ENCODE data around the gene DLG2. TPM values are rescaled to one million over a fixed set of nuclear protein-coding genes. Genes with fewer than 3 reads are reported as not detected.

DLG2 gene
- total and polyA plus RNA-seq, 11 donors = 2.4 to 13.9 (median 7.1) TPM

DNA sequence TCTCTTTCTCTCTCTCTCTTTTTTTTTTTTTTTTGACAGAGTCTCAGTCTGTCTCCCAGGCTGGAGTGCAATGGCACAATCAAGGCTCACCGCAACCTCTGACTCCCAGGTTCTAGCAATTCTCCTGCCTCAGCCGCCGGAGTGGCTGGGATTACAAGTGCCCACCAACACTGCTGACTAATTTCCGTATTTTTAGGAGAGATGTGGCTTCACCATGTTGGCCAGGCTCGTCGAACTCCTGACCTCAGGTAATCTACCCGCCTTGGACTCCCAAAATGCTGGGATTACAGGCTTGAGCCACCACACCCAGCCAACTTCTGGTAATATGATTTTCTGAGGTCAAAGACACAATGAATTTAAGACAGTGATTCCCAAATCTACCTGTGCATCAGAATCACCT lies 1681.2 kb downstream of the DLG2 start:
- no peaks in the 10 kb centered on the region for H3K27me3 ChIP-seq
- H3K9me3 ChIP-seq = peaks cover 0 to 5% (median 0%) of the 10 kb centered on the region in 12 donors
- no peaks in the 10 kb centered on the region for H3K4me1 ChIP-seq
- ATAC-seq (no peak), DNase-seq (no peak)
- no peaks in the 10 kb centered on the region for H3K36me3 ChIP-seq
- H3K27ac ChIP-seq = no peak overlapping the region
- H3K4me3 ChIP-seq = no peak overlapping the region
- no peak for TF ChIP-seq POLR2A (IDR thresholded peaks at IDR 0.05)
- TF ChIP-seq, protein P1, sequence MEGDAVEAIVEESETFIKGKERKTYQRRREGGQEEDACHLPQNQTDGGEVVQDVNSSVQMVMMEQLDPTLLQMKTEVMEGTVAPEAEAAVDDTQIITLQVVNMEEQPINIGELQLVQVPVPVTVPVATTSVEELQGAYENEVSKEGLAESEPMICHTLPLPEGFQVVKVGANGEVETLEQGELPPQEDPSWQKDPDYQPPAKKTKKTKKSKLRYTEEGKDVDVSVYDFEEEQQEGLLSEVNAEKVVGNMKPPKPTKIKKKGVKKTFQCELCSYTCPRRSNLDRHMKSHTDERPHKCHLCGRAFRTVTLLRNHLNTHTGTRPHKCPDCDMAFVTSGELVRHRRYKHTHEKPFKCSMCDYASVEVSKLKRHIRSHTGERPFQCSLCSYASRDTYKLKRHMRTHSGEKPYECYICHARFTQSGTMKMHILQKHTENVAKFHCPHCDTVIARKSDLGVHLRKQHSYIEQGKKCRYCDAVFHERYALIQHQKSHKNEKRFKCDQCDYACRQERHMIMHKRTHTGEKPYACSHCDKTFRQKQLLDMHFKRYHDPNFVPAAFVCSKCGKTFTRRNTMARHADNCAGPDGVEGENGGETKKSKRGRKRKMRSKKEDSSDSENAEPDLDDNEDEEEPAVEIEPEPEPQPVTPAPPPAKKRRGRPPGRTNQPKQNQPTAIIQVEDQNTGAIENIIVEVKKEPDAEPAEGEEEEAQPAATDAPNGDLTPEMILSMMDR (IDR thresholded peaks at IDR 0.05) = no peak
- intact Hi-C loops (cut with DNase I) = no loop called here
- 89 to 96% (median 91%) methylated on average over 7 of the region's 7 CpGs for WGBS, 4 donors

- DNase-seq (no peak), ATAC-seq (no peak)
- no peak overlapping the region for H3K27ac ChIP-seq
- intact Hi-C loops (cut with DNase I) = no loop called here
- peaks cover 0 to 5% (median 0%) of the 10 kb centered on the region in 12 donors for H3K9me3 ChIP-seq
- TF ChIP-seq, protein P1 (IDR thresholded peaks at IDR 0.05) = no peak
- TF ChIP-seq POLR2A (IDR thresholded peaks at IDR 0.05) = no peak
- no peaks in the 10 kb centered on the region for H3K27me3 ChIP-seq
- 84 to 96% (median 89%) methylated on average over 1 of the region's 1 CpG for WGBS, 4 donors
- H3K36me3 ChIP-seq = no peaks in the 10 kb centered on the region
- H3K4me1 ChIP-seq = no peaks in the 10 kb centered on the region
- no peak overlapping the region for H3K4me3 ChIP-seq
Observed at GRCh38 chr11:83941050-83941449, 1686.1 kb downstream of the DLG2 start.

DNA sequence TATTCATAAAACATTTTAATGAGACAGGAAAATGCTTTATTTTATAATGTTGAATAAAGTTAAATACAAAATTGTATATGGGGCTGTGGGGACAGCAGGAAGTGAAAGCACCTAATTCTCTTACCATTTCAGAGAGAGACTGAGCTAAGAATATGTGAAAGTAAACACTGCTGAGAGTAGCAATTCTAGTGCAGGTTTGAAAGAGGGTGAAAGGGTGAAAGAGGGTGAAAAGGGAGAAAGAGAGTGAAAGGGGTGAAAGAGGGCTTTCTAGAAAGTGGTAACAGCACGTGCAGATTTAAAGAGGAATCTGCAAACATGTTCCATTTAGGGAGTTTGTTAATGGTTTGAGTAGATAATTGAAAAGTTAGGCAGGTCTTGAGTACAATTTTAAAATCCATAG lies 1689.0 kb downstream of the DLG2 start:
- TF ChIP-seq, protein P1 (IDR thresholded peaks at IDR 0.05) = no peak
- no peak for TF ChIP-seq POLR2A (IDR thresholded peaks at IDR 0.05)
- 50 to 70% (median 58%) methylated on average over 1 of the region's 1 CpG for WGBS, 4 donors
- no peaks in the 10 kb centered on the region for H3K4me1 ChIP-seq
- H3K27me3 ChIP-seq = no peaks in the 10 kb centered on the region
- H3K4me3 ChIP-seq = no peak overlapping the region
- H3K9me3 ChIP-seq = peaks cover 0 to 3% (median 0%) of the 10 kb centered on the region in 12 donors
- intact Hi-C loops (cut with DNase I) = no loop called here
- no peaks in the 10 kb centered on the region for H3K36me3 ChIP-seq
- DNase-seq (no peak), ATAC-seq (no peak)
- H3K27ac ChIP-seq = no peak overlapping the region

DNA sequence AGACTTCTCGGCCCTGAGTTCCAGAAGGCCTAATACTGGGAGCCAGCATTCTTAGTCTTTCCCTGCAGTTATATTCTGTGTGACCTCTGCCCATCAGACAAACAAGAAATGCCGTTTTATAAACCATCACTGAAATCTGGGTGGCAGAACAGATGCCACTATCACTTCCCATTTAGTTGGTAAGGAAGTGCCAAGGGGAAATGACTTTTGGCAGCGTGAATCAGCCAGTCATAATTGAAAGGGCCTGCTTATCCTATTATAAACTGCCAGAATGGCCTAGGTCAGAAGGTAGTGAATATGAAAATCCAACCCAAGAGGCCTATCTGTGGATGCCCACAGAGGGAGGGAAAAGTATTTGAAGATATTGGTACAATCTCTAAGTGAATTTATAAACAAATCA lies 1694.1 kb downstream of the DLG2 start:
- ATAC-seq (no peak), DNase-seq (no peak)
- intact Hi-C loops (cut with DNase I) = no loop called here
- WGBS, 4 donors = 69 to 76% (median 71%) methylated on average over 3 of the region's 3 CpGs
- no peak overlapping the region for H3K4me3 ChIP-seq
- TF ChIP-seq, protein P1 (IDR thresholded peaks at IDR 0.05) = no peak
- TF ChIP-seq POLR2A (IDR thresholded peaks at IDR 0.05) = no peak
- H3K9me3 ChIP-seq = no peaks in the 10 kb centered on the region
- no peak overlapping the region for H3K27ac ChIP-seq
- no peaks in the 10 kb centered on the region for H3K27me3 ChIP-seq
- no peaks in the 10 kb centered on the region for H3K4me1 ChIP-seq
- H3K36me3 ChIP-seq = no peaks in the 10 kb centered on the region
